Fibroblast of skin of right biceps (primary cell): ENCODE results near the gene CHMP1A.

ENCODE experiments used
- DNase-seq: peaks from one replicate; pipeline ENCODE4 v3.0.0-alpha.2; 2013

CHMP1A gene

DNA sequence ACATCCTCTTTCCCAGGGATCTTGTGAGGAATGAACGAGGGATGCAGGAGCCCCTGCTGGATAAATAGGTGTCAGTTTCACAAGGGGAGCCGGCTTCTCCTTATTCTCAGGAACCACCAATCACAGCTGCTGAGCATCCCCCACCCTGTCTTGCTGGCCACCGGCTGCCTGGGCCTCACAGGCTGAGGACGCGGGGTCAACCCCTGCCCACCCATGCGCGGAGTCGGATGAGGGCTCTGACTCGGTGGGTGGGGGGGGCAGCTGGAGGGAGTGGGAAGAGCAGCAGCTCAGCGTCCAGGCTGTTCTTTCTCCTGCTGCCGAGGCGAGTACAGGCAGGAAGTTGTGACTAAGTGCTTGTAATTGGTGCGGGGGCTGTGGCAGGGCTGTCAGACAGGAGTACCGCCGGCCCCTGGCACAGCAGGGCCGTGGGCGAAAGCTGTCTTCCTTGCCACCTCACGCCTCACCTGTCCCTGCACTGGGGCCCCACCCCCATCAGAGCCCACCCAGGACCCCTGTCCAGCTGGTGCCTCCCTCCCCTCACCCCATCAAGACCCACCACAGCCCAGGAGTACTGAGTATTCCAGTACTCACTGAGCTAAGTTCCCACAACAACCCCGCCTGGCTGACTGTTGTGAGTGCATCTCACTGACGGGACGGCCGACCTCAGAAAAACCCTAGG, 55.1 kb downstream of the CHMP1A start:
- peak; percentile 84 for DNase-seq

DNA sequence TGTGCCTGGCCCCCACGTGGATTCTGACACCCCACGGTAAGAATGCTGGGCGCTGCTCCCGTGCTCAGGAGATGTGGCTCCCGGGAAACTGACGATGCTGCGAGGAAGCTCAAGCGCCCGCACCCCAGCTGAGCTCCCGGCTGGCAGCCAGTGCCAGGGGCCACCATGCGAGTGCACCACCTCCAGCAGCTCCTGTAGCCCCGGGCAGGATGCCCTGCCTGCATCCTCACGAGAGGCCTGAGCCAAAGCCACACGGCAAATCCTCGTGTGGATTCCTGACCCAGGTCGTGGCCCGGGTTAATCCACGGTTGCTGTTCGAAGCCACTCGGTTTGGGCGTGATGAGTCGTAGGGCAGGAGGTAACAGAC, 55.6 kb downstream of the CHMP1A start:
- DNase-seq = no peak

DNA sequence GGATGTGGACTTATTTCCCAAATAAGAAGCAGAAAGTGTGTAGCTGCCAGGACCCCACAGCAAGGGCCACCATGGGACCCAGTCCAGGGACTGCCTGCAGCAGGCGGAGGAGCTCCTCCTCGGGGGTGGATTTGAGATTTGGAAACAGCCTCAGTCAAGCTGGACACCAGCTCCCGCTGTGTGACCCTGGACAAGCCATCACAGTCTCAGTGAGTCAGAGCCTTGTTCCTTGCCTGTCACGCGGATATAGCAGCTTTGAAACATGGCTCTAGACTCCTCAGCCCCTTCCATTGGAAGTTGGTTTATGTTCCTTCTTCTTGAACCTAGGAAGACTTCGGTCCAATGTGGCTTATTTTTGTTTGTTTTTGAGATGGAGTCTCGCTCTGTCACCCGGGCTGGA, 56.6 kb downstream of the CHMP1A start:
- DNase-seq = no peak

DNA sequence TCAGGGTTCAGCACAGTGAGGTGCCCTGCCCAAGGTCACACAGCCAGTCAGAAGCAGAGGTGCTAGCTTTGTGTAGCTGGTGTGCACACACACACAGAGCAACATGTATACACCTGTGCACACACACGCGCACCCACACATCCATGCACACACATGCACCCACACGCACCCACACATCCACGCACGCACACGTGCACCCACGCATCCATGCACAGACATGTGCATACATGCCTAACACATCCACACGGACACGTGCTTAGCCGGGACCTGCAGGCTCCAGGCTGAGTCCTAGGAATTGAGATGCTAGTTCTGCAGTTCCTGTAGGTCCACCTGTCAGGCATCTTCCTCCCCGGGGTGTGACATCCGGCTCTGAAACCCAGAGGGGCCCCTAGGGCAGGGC, 57.1 kb downstream of the CHMP1A start:
- DNase-seq = no peak

DNA sequence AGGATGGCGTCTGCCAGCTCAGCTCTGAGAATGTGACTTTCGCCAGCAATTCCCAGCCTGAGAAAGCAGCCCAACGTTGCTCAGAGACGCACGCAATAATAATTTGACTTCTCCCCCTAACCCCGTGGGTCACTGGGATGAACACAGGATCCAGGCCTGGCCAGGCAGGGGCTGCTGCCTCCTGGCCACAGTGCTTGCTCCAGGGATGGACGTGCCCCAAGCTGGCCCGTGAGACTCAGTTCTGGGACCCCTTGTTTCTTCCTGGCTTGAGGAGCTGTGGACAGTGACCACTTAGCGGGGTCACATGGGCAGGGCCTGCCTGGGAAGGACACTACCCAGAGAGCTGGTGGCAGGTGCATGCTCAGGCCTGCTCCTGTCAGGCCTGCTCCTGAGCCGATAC, 57.6 kb downstream of the CHMP1A start:
- DNase-seq = no peak

DNA sequence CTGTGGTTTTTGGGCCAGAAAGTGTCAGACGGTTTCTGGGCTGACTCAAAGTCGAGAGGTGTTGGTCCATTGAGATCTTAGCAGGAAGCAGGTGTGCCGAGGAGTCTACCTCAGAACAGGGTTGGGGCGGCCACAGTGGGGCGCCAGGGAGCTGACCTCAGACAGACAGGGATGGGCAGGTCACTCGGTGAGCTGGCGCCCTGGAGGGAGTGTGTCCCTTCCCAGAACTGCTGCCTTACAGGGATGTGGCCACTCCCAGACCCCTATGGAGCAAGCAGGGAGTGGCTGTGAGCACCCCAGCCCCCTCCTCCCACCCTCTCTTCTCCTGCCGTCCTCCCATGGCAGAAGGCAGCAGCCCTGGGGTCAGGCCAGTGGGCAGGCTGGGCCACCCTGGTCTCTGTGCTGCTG, 58.1 kb downstream of the CHMP1A start:
- no peak for DNase-seq

DNA sequence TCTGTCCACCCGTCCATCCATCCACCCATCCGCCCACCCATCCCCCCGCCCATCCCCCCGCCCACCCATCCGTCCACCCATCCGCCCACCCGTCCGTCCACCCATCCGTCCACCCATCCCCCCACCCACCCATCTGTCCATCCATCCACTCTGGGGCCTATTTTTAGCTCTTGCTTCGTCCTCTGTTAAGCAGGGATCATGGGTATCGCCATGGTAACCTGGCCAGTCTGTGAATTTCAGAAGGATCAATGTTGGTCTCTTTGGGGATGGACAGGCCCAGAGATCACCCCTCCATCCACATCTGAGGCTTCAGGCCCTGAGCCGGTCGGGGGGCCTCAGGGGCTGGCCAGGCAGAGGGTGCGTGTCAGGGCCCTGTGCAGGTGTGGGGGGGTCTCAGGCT, 59.3 kb downstream of the CHMP1A start:
- DNase-seq = peak; percentile 23

DNA sequence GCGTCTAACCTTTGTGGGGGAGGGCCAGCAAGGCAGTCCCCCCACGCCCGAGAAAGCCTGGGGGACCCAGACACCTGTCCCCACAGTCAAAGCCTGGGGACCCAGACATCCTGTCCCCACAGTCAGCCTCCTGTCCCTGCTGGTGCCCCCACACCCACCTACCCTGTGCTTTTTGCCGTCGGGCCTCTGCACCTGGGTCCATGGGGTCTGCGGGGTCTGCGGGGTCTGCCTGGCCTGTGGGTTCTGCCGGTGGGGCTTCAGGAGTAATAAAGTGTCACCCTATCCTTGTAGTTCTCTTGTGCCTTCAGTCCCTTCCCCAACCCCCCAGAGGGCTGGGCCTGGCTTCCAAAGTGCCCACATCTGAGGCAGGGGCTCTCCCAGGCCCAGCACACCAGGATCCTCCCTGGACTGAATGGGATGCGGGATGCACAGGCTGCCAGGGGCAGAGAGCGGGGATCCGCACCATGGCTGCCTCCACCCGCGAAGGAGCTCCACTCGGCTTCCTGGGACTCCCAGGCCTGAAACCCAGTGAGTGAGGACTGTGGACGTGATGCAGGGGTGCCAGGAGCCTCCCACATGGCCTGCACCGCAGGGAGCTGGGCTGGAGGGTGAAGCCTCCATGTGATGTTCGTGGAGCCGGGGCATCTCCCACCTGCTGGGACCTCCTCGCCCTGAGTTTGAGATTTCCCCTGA, 60.4 kb downstream of the CHMP1A start:
- DNase-seq = no peak

DNA sequence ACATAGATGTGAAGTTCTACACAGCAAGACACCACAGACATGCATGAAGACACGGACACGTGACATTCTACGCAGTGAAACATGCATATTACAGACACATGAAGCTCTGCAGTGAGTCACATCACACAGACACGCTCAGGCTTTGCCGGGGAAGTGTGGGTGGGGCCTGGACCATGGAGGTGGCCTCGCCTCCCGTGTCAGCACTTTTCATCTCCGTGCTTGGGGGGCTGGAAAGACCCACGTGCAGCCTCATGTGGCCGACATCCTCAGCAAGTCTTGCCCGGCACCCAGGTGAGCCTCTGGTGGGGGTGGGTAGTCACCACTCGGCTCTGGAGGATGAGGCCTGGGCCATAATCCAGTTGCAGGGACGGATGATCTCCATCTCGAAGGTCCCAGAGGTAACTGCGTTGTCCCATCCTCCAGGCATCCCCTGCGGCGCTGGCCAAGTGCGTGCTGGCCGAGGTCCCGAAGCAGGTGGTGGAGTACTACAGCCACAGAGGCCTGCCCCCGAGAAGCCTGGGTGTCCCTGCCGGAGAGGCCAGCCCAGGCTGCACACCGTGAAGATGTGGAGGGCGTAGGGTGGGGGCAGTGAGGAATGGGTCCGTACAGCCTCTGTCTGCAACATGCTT, 61.3 kb downstream of the CHMP1A start:
- no peak for DNase-seq

DNA sequence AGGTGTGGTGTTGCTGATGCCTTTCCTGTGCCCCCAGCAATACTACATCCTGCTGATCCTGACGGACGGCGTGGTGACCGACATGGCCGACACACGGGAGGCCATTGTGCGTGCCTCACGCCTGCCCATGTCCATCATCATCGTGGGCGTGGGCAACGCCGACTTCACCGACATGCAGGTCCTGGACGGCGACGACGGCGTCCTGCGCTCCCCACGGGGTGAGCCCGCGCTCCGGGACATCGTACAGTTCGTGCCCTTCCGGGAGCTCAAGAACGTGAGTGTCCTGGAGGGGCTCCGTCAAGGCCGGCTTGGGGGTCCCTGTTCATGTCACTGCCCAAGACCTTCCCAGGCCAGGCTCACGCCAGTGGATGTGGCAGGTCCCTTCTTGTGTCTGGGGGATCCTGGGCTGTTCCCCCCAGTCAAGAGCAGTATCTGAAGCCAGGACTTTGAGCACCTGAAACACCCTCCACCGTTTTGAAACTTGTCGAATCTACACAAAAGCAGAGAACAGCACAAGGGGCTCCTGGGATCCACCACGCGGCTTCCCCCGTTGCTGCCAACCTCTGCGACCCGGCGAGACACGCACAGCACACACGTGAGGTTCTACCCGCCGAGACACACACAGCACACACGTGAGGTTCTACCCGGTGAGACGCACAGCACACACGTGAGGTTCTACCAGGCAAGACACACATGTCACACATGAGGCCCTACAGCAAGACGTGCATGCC, 62.0 kb downstream of the CHMP1A start:
- DNase-seq = no peak
